Glutamatergic neuron (in vitro differentiated cells): ENCODE data around the gene UCN3. TPM values are rescaled to one million over a fixed set of nuclear protein-coding genes. Genes with fewer than 3 reads are reported as not detected.

Experiments used
- DNase-seq: peaks from one replicate; pipeline ENCODE4 v3.0.0; 2022
- H3K27ac Mint-ChIP-seq: one replicate; pipeline ENCODE4 v1.8.0; 2020; ENCODE audit warnings: mild to moderate bottlenecking, mixed read lengths, inconsistent platforms; ENCODE audit not compliant: unreplicated experiment
- H3K27me3 Mint-ChIP-seq: one replicate; pipeline ENCODE4 v1.8.0; 2020; ENCODE audit warnings: mild to moderate bottlenecking, moderate library complexity, mixed read lengths, inconsistent platforms; ENCODE audit not compliant: unreplicated experiment
- H3K36me3 Mint-ChIP-seq: one replicate; pipeline ENCODE4 v1.8.0; 2020; ENCODE audit warnings: mild to moderate bottlenecking, mixed read lengths, inconsistent platforms; ENCODE audit not compliant: unreplicated experiment
- H3K4me1 Mint-ChIP-seq: one replicate; pipeline ENCODE4 v1.8.0; 2020; ENCODE audit warnings: mild to moderate bottlenecking, low read depth, mixed read lengths, inconsistent platforms; ENCODE audit not compliant: unreplicated experiment
- H3K4me3 Mint-ChIP-seq: one replicate; pipeline ENCODE4 v1.8.0; 2020; ENCODE audit warnings: mild to moderate bottlenecking, mixed read lengths, inconsistent platforms; ENCODE audit not compliant: unreplicated experiment
- H3K9me3 Mint-ChIP-seq: one replicate; pipeline ENCODE4 v1.8.0; 2020; ENCODE audit warnings: mild to moderate bottlenecking, moderate library complexity, mixed read lengths, inconsistent platforms; ENCODE audit not compliant: unreplicated experiment
- CTCF ChIP-seq: fragments of 200-600 bp; sonication (generic); IDR thresholded peaks from one replicate; pipeline ENCODE4 v1.5.0; 2021; ENCODE audit not compliant: partially characterized antibody, unreplicated experiment
- long read RNA-seq: library from polyadenylated mRNA; unstranded; transcript quantifications from one replicate; pipeline ENCODE4 v2.0.0, GENCODE V29; 2020; ENCODE audit not compliant: unreplicated experiment
- total RNA-seq: library from RNA; stranded (reverse); fragmentation: NEBNext Ultra II Directional; extraction: Animal tissue kit (Norgen Biotek cat#: 25700); gene quantifications from one replicate; pipeline ENCODE4 v1.2.1, GENCODE V29; 2021; ENCODE audit not compliant: unreplicated experiment

UCN3 gene
- total RNA-seq: not detected
- long read RNA-seq: 0 reads

GRCh38 chr10:5364890-5365338 is at the start of gene UCN3:
Gene UCN3 (plus strand): TSS chr10:5364966. CDS start chr10:5373721, 8,755 bp downstream.
- H3K36me3 Mint-ChIP-seq: no peaks in the 10 kb centered on the region
- peaks cover 5% of the 10 kb centered on the region for H3K27me3 Mint-ChIP-seq
- no peak for TF ChIP-seq CTCF
- H3K9me3 Mint-ChIP-seq: no peaks in the 10 kb centered on the region
- no peak within 1 kb of the TSS for H3K27ac Mint-ChIP-seq
- H3K4me3 Mint-ChIP-seq: no peak within 1 kb of the TSS
- DNase-seq: no peak
- H3K4me1 Mint-ChIP-seq: peaks cover 2% of the 10 kb centered on the region

GRCh38 chr10:5317547-5318107 is 47.1 kb upstream of the UCN3 start:
- Mint-ChIP-seq H3K36me3 (no peaks in the 10 kb centered on the region), H3K4me3 (no peak overlapping the region), H3K9me3 (no peaks in the 10 kb centered on the region), H3K27me3 (no peaks in the 10 kb centered on the region), H3K4me1 (no peaks in the 10 kb centered on the region), H3K27ac (no peak overlapping the region)
- no peak for DNase-seq
- no peak for TF ChIP-seq CTCF

GRCh38 chr10:5318148-5318547 is 46.6 kb upstream of the UCN3 start:
- no peak for TF ChIP-seq CTCF
- no peak overlapping the region for H3K27ac Mint-ChIP-seq
- DNase-seq: no peak
- H3K36me3 Mint-ChIP-seq: no peaks in the 10 kb centered on the region
- no peaks in the 10 kb centered on the region for H3K9me3 Mint-ChIP-seq
- H3K4me3 Mint-ChIP-seq: no peak overlapping the region
- no peaks in the 10 kb centered on the region for H3K27me3 Mint-ChIP-seq
- no peaks in the 10 kb centered on the region for H3K4me1 Mint-ChIP-seq

- Mint-ChIP-seq H3K4me3 (no peak overlapping the region), H3K27ac (no peak overlapping the region), H3K36me3 (no peaks in the 10 kb centered on the region), H3K9me3 (no peaks in the 10 kb centered on the region), H3K4me1 (no peaks in the 10 kb centered on the region), H3K27me3 (no peaks in the 10 kb centered on the region)
- no peak for TF ChIP-seq CTCF
- DNase-seq: no peak
Measured at GRCh38 chr10:5319863-5320262, 44.9 kb upstream of the UCN3 start.

GRCh38 chr10:5321273-5321672 is 43.5 kb upstream of the UCN3 start:
- TF ChIP-seq CTCF: no peak
- no peaks in the 10 kb centered on the region for H3K36me3 Mint-ChIP-seq
- H3K27me3 Mint-ChIP-seq: no peaks in the 10 kb centered on the region
- H3K4me1 Mint-ChIP-seq: no peaks in the 10 kb centered on the region
- no peak for DNase-seq
- no peak overlapping the region for H3K4me3 Mint-ChIP-seq
- peaks cover 2% of the 10 kb centered on the region for H3K9me3 Mint-ChIP-seq
- H3K27ac Mint-ChIP-seq: no peak overlapping the region
